ENCODE data around the gene SDF4. TPM values are rescaled to one million over a fixed set of nuclear protein-coding genes. Genes with fewer than 3 reads are reported as not detected.

Gene SDF4
- total and polyA plus RNA-seq, 2 of the 8 experiments (the other 6 are each of a cell fraction or from before 2014, with no cell fraction given), result 45.5 to 75.6 TPM

GRCh38 chr1:1205769-1206375 is 25.9 kb downstream of the SDF4 start:
- TF ChIP-seq POLR2AphosphoS5 (IDR thresholded peaks at IDR 0.05; ENCODE audit: low read depth, low read length) (no peak), RAD21 (IDR thresholded peaks at IDR 0.05 in 1 of 2, conservative IDR thresholded peaks at IDR 0.05 in 1 of 2; ENCODE audit: low read depth in 2 of 2, low read length in 2 of 2) (peak in 1 of 2 experiments; percentile 36; a peak in 1 of 4 replicates), NRF1 (IDR thresholded peaks at IDR 0.05; ENCODE audit: low read depth, low read length) (no peak), CTCF (IDR thresholded peaks at IDR 0.05; ENCODE audit: control extremely low read depth in 1 of 3, insufficient read depth in 1 of 3, low read depth in 1 of 3, low read length in 3 of 3) (peak in 1 of 3 experiments; percentile 1; a peak in 1 of 4 replicates), RBBP5 (IDR thresholded peaks at IDR 0.05; ENCODE audit: borderline replicate concordance, low read depth, low read length) (no peak), SAP30 (IDR thresholded peaks at IDR 0.05; ENCODE audit: insufficient read depth, insufficient replicate concordance, low read length) (no peak), SUZ12 (IDR thresholded peaks at IDR 0.05; ENCODE audit: low read length) (peak; percentile 27; the same call in 1 of the 2 replicates), HDAC6 (IDR thresholded peaks at IDR 0.05; ENCODE audit: low read depth, low read length) (no peak)
- peak overlapping the region; percentile 85 for H3K4ac ChIP-seq (replicated peaks; ENCODE audit: insufficient read length, low read depth, low read length)
- H2AK5ac ChIP-seq (ENCODE audit: low read depth, low read length), result peak overlapping the region; percentile 19; the same call in 1 of the 2 replicates
- WGBS, 2 experiments (ENCODE audit: extremely low coverage in 1 of 2, insufficient coverage in 1 of 2, insufficient read length in 1 of 2, insufficient replicate concordance in 2 of 2, low coverage in 1 of 2, low lambda C conversion rate in 2 of 2, missing lambda C conversion rate in 1 of 2), result 30% methylated on average over 31 of the region's 31 CpGs; no CpG with 5 or more reads in 1 of the 2 experiments
- FAIRE-seq (no peak), DNase-seq (ENCODE audit: low read depth in 1 of 2, low spot score in 2 of 2) (no peak)
- peak overlapping the region; percentile 48; the same call in 1 of the 2 replicates for H3K18ac ChIP-seq (ENCODE audit: extremely low read depth, low read length)
- H3K36me3 ChIP-seq (ENCODE audit: control insufficient read depth in 2 of 4, insufficient read depth in 4 of 4, low read length in 3 of 4), result no peaks in the 10 kb centered on the region
- ChIA-PET POLR2A (ENCODE audit: partially characterized antibody) (interaction anchor here (0.8 to 0.9 kb wide), 2 partner anchors 25 to 36 kb away, joined by 3 read pairs; no protein-coding TSS in a partner anchor), CTCF (ENCODE audit: partially characterized antibody) (interaction anchor here (0.6 to 1.9 kb wide), 12 partner anchors 18 to 168 kb away, joined by 3 to 5 read pairs (median 3); no protein-coding TSS in a partner anchor)
- H2BK120ac ChIP-seq (replicated peaks; ENCODE audit: low read depth, low read length), result no peak overlapping the region
- H2BK15ac ChIP-seq (ENCODE audit: low read length), result no peak overlapping the region; the same call in 1 of the 2 replicates
- H3K23ac ChIP-seq (ENCODE audit: insufficient read length), result no peak overlapping the region
- H3K79me1 ChIP-seq (ENCODE audit: low read depth, low read length), result no peaks in the 10 kb centered on the region
- H4K5ac ChIP-seq (ENCODE audit: insufficient read length, low read depth, low read length), result no peak overlapping the region
- H3K27me3 ChIP-seq (replicated peaks in 1 of 4; ENCODE audit: control insufficient read depth in 3 of 4, extremely low read depth in 1 of 4, insufficient read depth in 3 of 4, low read length in 3 of 4), result peaks cover 2 to 19% (median 15%) of the 10 kb centered on the region in 4 experiments
- no peaks in the 10 kb centered on the region for H3K9me3 ChIP-seq (ENCODE audit: insufficient read depth in 2 of 2, low read depth in 1 of 2, low read length in 1 of 2)
- peak overlapping the region; percentile 6 for H3K56ac ChIP-seq (replicated peaks; ENCODE audit: insufficient read length, low read depth, low read length)
- H3K9ac ChIP-seq (replicated peaks in 1 of 4; ENCODE audit: extremely low read depth in 1 of 4, low read depth in 3 of 4, low read length in 3 of 4), result no peak overlapping the region
- H4K8ac ChIP-seq (ENCODE audit: extremely low read depth, insufficient read depth, low read length), result peak overlapping the region; percentile 85; the same call in 1 of the 2 replicates
- H3K23me2 ChIP-seq (ENCODE audit: low read depth, low read length), result peaks cover 8% of the 10 kb centered on the region; the same call in 1 of the 2 replicates
- H3K14ac ChIP-seq (ENCODE audit: insufficient read length), result no peak overlapping the region
- H3K4me3 ChIP-seq (ENCODE audit: extremely low read depth in 1 of 4, insufficient read depth in 2 of 4, low read depth in 3 of 4, low read length in 4 of 4), result peak overlapping the region; percentile 27 to 58 (median 36); a peak in 7 of 8 replicates
- no peak overlapping the region for H2AFZ ChIP-seq (ENCODE audit: low read length)
- H4K91ac ChIP-seq (replicated peaks; ENCODE audit: insufficient read length, low read length), result no peak overlapping the region
- H3K4me1 ChIP-seq (replicated peaks in 1 of 4; ENCODE audit: control insufficient read depth in 3 of 4, insufficient read depth in 4 of 4, low read length in 3 of 4), result peaks cover 0 to 13% (median 5%) of the 10 kb centered on the region in 4 experiments; a peak in 6 of 7 replicates
- no peaks in the 10 kb centered on the region for H4K20me1 ChIP-seq (replicated peaks in 1 of 2; ENCODE audit: control insufficient read depth in 1 of 2, insufficient read depth in 2 of 2, low read length in 2 of 2)
- H2BK5ac ChIP-seq (ENCODE audit: low read depth, low read length), result no peak overlapping the region
- peak overlapping the region; percentile 50; the same call in 1 of the 2 replicates for H2BK12ac ChIP-seq (ENCODE audit: low read depth, low read length)
- H3K27ac ChIP-seq (ENCODE audit: low read depth, low read length), result no peak overlapping the region
- no peaks in the 10 kb centered on the region for H3K79me2 ChIP-seq (ENCODE audit: control insufficient read depth in 1 of 2, insufficient read depth in 2 of 2, low read length in 2 of 2)
- H3K4me2 ChIP-seq (ENCODE audit: insufficient read depth in 1 of 2, low read depth in 2 of 2, low read length in 2 of 2), result peak overlapping the region; percentile 67 to 92
- no peak overlapping the region for H2BK20ac ChIP-seq (ENCODE audit: low read length)

All from H1 (cell line).